Osteoblast (primary cell): Measurements from ENCODE around the gene TEDC2. TPM values are rescaled to one million over a fixed set of nuclear protein-coding genes. Genes with fewer than 3 reads are reported as not detected.

Experiments
- DNase-seq: peaks from one replicate; pipeline ENCODE4 v3.0.0; 2011; ENCODE audit warnings: low spot score, mixed read lengths; ENCODE audit not compliant: insufficient read length; ENCODE audit errors: missing footprints
- H2AFZ ChIP-seq: 2 replicates; pipeline ENCODE4 v1.6.0; 2011; ENCODE audit warnings: mild to moderate bottlenecking, low read length
- H3K27ac ChIP-seq: 2 replicates; pipeline ENCODE4 v1.5.1; 2011; ENCODE audit warnings: mild to moderate bottlenecking, low read depth, low read length, moderate library complexity
- H3K27me3 ChIP-seq: 2 replicates; pipeline ENCODE4 v1.6.0; 2012; ENCODE audit warnings: mild to moderate bottlenecking, control low read depth, inconsistent platforms, low read length, moderate library complexity; ENCODE audit not compliant: insufficient read depth
- H3K36me3 ChIP-seq: 2 replicates; pipeline ENCODE4 v1.5.1; 2011; ENCODE audit warnings: mild to moderate bottlenecking, low read length, control low read depth, moderate library complexity; ENCODE audit not compliant: insufficient read depth
- H3K4me1 ChIP-seq: 2 replicates; pipeline ENCODE4 v1.5.1; 2011; ENCODE audit warnings: mild to moderate bottlenecking, low read length, control low read depth, moderate library complexity; ENCODE audit not compliant: insufficient read depth
- H3K4me2 ChIP-seq: 2 replicates; pipeline ENCODE4 v1.6.0; 2011; ENCODE audit warnings: mild to moderate bottlenecking, low read length; ENCODE audit not compliant: insufficient read depth
- H3K4me3 ChIP-seq: fragments of 200-600 bp; sonication (generic); 3 replicates; pipeline ENCODE4 v1.5.1; 2012; ENCODE audit warnings: mild to moderate bottlenecking, low read length, inconsistent platforms; ENCODE audit not compliant: insufficient read depth
- H3K79me2 ChIP-seq: 2 replicates; pipeline ENCODE4 v1.6.0; 2012; ENCODE audit warnings: mild to moderate bottlenecking, low read length, control low read depth, inconsistent platforms; ENCODE audit not compliant: insufficient read depth
- H3K9me3 ChIP-seq: 2 replicates; pipeline ENCODE4 v1.5.1; 2011; ENCODE audit warnings: low read depth, low read length, control low read depth
- H4K20me1 ChIP-seq: 2 replicates; pipeline ENCODE4 v1.6.0; 2012; ENCODE audit warnings: mild to moderate bottlenecking, low read length, control low read depth; ENCODE audit not compliant: insufficient read depth
- CTCF ChIP-seq: IDR thresholded peaks from 2 replicates; pipeline ENCODE4 v1.5.1; 2011; ENCODE audit warnings: mild to moderate bottlenecking, low read depth, low read length, moderate library complexity; ENCODE audit errors: extremely low read depth
- total RNA-seq: library from RNA; depleted of rRNA; stranded (reverse); fragments of >200 nt; gene quantifications from 2 replicates; pipeline ENCODE4 v1.2.3, GENCODE V29; 2012

The TEDC2 gene
- total RNA-seq, 1 donor: 5.1 TPM

GRCh38 chr16:2475413-2476344, 15.8 kb downstream of the TEDC2 start:
- H2AFZ ChIP-seq: no peak overlapping the region
- H3K4me2 ChIP-seq: peak overlapping the region; percentile 79
- H3K9me3 ChIP-seq: no peaks in the 10 kb centered on the region
- no peak for TF ChIP-seq CTCF
- H3K4me3 ChIP-seq: peak overlapping the region; percentile 83
- DNase-seq: no peak
- no peaks in the 10 kb centered on the region for H3K27me3 ChIP-seq
- peaks cover 33% of the 10 kb centered on the region for H3K79me2 ChIP-seq
- no peak overlapping the region for H3K27ac ChIP-seq
- H3K4me1 ChIP-seq: peaks cover 9% of the 10 kb centered on the region
- H3K36me3 ChIP-seq: no peaks in the 10 kb centered on the region
- H4K20me1 ChIP-seq: peaks cover 22% of the 10 kb centered on the region

- no peaks in the 10 kb centered on the region for H3K27me3 ChIP-seq
- TF ChIP-seq CTCF: no peak
- peak; percentile 93 for DNase-seq
- peaks cover 22% of the 10 kb centered on the region for H4K20me1 ChIP-seq
- no peak overlapping the region for H3K4me3 ChIP-seq
- no peak overlapping the region for H3K27ac ChIP-seq
- H3K4me2 ChIP-seq: peak overlapping the region; percentile 79
- peaks cover 9% of the 10 kb centered on the region for H3K4me1 ChIP-seq
- H3K79me2 ChIP-seq: peaks cover 33% of the 10 kb centered on the region
- H3K9me3 ChIP-seq: no peaks in the 10 kb centered on the region
- no peak overlapping the region for H2AFZ ChIP-seq
- no peaks in the 10 kb centered on the region for H3K36me3 ChIP-seq
Measured at GRCh38 chr16:2476345-2476720, 16.4 kb downstream of the TEDC2 start.

GRCh38 chr16:2476741-2477140, 16.8 kb downstream of the TEDC2 start:
- Histone ChIP-seq H3K27me3 (no peaks in the 10 kb centered on the region), H3K4me1 (peaks cover 9% of the 10 kb centered on the region), H3K79me2 (peaks cover 36% of the 10 kb centered on the region), H3K4me3 (no peak overlapping the region), H3K4me2 (no peak overlapping the region), H2AFZ (no peak overlapping the region), H3K36me3 (no peaks in the 10 kb centered on the region), H3K27ac (no peak overlapping the region), H3K9me3 (no peaks in the 10 kb centered on the region), H4K20me1 (peaks cover 22% of the 10 kb centered on the region)
- DNase-seq: no peak
- no peak for TF ChIP-seq CTCF

- Histone ChIP-seq H3K4me3 (no peak overlapping the region), H3K27ac (no peak overlapping the region), H3K27me3 (no peaks in the 10 kb centered on the region), H4K20me1 (peaks cover 18% of the 10 kb centered on the region), H3K4me2 (no peak overlapping the region), H3K9me3 (no peaks in the 10 kb centered on the region), H3K79me2 (peaks cover 42% of the 10 kb centered on the region), H3K36me3 (no peaks in the 10 kb centered on the region), H3K4me1 (peaks cover 9% of the 10 kb centered on the region), H2AFZ (no peak overlapping the region)
- no peak for TF ChIP-seq CTCF
- no peak for DNase-seq
Measured at GRCh38 chr16:2477327-2477726, 17.4 kb downstream of the TEDC2 start.
